ENCODE data around the gene S100A5. TPM values are rescaled to one million over a fixed set of nuclear protein-coding genes. Genes with fewer than 3 reads are reported as not detected.
"Not testable (repeated sequence)": the region's sequence is repeated elsewhere in the genome, so short reads cannot be mapped to it uniquely, and the experiment has no call there.

S100A5 gene
- polyA plus RNA-seq, 6 donors from 2014 or later: not detected

DNA sequence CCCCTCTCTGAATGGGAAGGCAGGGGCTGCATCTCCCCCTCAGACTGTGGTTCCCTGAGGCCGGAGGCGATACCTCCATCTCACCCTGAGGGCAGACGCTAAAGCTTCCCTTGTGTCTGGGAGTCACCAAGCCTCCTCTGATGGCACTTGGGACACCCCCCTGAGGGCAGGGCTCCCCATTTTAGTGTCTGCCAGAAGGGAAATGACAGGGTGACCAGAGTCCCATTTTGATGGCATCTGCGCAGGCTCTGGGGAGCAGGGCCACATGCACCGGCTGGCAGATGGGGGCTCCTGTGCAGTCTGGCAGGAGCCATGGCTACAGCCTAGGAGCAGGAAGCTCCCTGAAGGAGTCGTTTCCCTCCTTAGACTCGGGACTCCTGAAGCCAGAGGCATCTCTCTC, 23.3 kb upstream of the S100A5 start:
- ATAC-seq (ENCODE audit: low read depth in 2 of 2) (no peak), DNase-seq (no peak)
- Mint-ChIP-seq H3K27ac (no peak overlapping the region), H3K27me3 (no peaks in the 10 kb centered on the region), H3K9me3 (no peaks in the 10 kb centered on the region), H3K36me3 (no peaks in the 10 kb centered on the region), H3K4me1 (peaks cover 20 to 26% (median 24%) of the 10 kb centered on the region in 3 donors), H3K4me3 (no peak overlapping the region)

GRCh38 chr1:153563483-153563901, 22.8 kb upstream of the S100A5 start:
- no peaks in the 10 kb centered on the region for H3K9me3 Mint-ChIP-seq
- no peaks in the 10 kb centered on the region for H3K36me3 Mint-ChIP-seq
- ATAC-seq (ENCODE audit: low read depth in 2 of 2) (no peak), DNase-seq (no peak)
- H3K4me1 Mint-ChIP-seq: peaks cover 17 to 22% (median 21%) of the 10 kb centered on the region in 3 donors
- H3K27ac Mint-ChIP-seq: no peak overlapping the region
- H3K4me3 Mint-ChIP-seq: no peak overlapping the region
- no peaks in the 10 kb centered on the region for H3K27me3 Mint-ChIP-seq

- not testable (repeated sequence) for ATAC-seq (ENCODE audit: low read depth in 2 of 2); H3K27ac Mint-ChIP-seq; H3K27me3 Mint-ChIP-seq
Observed at GRCh38 chr1:153562021-153562420, 21.3 kb upstream of the S100A5 start.

DNA sequence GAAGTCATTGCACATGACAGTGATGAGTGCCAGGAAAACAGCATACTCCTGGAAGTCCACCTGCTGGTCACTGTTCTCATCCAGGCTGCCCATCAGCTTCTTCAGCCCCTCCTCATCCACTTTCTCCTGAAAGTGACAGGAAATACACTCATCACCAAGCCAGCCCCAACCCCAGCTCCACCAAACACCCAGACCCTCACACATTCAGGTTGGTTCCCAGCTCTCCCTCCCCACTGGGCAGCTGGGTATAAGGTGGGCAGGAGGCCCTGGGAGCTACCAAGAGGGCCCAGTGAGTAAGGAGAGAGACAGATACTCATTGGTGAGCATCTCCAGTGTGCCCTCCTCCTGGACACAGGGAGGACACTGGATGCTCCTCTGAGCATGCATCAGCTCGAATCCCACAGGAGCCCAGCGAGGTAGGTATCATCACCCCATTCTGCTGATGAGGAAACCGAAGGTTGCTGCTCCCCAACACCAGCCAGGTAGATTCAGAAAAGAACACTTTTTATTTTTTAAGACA, 20.8 kb upstream of the S100A5 start:
- ATAC-seq (ENCODE audit: low read depth in 2 of 2) (no peak), DNase-seq (no peak)
- Mint-ChIP-seq H3K27me3 (no peaks in the 10 kb centered on the region), H3K9me3 (no peaks in the 10 kb centered on the region), H3K4me1 (peaks cover 8 to 15% (median 9%) of the 10 kb centered on the region in 3 donors), H3K27ac (no peak overlapping the region), H3K36me3 (no peaks in the 10 kb centered on the region), H3K4me3 (no peak overlapping the region)

More at GRCh38 chr1:153562021-153562420, 21.3 kb upstream of the S100A5 start:
- not testable (repeated sequence) for H3K4me3 Mint-ChIP-seq, H3K36me3 Mint-ChIP-seq, DNase-seq, H3K9me3 Mint-ChIP-seq
- peaks cover 12 to 19% (median 13%) of the 10 kb centered on the region in 3 donors for H3K4me1 Mint-ChIP-seq

DNA sequence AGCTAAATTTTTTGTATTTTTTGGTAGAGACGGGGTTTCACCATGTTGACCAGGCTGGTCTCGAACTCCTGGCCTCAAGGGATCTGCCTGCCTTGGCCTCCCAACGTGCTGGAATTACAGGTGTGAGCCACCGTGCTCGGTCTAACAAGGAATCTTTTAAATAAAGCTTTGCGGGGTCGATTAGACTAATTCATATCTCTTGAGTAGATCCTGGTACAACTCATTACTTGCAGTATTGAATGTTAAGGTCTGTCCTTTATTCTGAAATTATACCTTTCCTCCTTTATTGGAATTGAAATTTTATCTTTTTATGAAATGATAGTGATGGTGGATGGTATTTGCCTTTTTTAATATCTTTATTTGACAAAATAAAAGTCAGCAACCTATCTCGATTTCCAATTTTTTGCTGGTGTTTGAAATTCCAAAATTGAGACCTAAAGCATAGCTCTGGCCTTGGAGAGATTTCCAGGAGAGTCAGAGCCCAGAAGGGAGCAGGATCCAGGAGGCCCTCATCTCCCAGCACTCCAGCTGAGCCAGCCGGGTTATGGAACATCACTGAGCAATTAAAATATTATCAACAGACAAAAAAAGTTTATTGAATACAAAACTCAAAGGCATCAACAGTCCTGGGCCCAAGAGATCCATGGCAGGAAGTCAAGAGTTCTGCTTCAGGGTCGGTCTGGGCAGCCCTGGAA, 20.2 kb upstream of the S100A5 start:
- peaks cover 3 to 9% (median 4%) of the 10 kb centered on the region in 3 donors for H3K4me1 Mint-ChIP-seq
- H3K4me3 Mint-ChIP-seq: no peak overlapping the region
- H3K36me3 Mint-ChIP-seq: no peaks in the 10 kb centered on the region
- no peaks in the 10 kb centered on the region for H3K27me3 Mint-ChIP-seq
- H3K27ac Mint-ChIP-seq: no peak overlapping the region
- ATAC-seq (ENCODE audit: low read depth in 2 of 2) (no peak), DNase-seq (no peak)
- no peaks in the 10 kb centered on the region for H3K9me3 Mint-ChIP-seq

DNA sequence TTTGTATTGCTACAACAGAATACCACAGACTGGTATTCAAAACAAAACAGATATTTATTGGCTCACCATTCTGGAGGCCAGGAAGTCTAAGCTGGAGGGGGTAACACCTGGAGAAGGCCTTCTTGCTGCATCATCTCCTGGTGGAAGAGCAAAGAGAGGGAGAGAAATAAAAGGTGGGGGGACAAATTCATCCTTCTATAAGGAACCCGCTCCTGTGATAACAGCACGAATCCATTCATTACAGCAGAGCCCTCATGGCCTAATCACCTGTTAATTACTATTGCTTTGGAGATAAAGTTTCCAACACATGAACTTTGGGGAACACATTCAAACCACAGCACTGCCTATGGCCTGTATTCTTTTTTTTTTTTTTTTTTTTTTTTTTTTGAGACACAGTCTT, 19.5 kb upstream of the S100A5 start:
- no peaks in the 10 kb centered on the region for H3K9me3 Mint-ChIP-seq
- ATAC-seq (ENCODE audit: low read depth in 2 of 2) (no peak), DNase-seq (no peak)
- H3K27me3 Mint-ChIP-seq: no peaks in the 10 kb centered on the region
- H3K27ac Mint-ChIP-seq: no peak overlapping the region
- H3K36me3 Mint-ChIP-seq: no peaks in the 10 kb centered on the region
- H3K4me1 Mint-ChIP-seq: peaks cover 0 to 2% (median 0%) of the 10 kb centered on the region in 3 donors
- H3K4me3 Mint-ChIP-seq: no peak overlapping the region

DNA sequence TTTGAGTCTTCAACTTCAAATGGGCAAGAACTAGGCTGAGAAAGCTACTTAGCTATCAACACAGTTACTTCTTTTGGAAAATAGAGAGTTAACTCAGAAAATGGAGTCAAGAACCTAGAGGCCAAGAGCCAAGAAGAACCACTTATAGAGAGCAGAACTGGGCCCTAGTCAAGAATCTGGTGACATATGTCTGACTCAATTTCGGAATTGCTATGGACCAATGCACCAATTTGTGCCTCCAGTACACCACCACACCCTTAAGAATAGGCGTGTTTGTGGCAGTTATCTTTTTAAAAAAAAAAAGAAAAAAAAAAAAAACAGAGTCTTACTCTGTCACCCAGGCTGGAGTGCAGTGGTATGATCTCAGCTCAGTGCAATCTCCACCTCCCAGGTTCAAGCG, 17.1 kb upstream of the S100A5 start:
- Mint-ChIP-seq H3K27me3 (peaks cover 0 to 3% (median 0%) of the 10 kb centered on the region in 3 donors), H3K27ac (no peak overlapping the region), H3K9me3 (no peaks in the 10 kb centered on the region), H3K4me3 (no peak overlapping the region), H3K36me3 (no peaks in the 10 kb centered on the region), H3K4me1 (peaks cover 0 to 4% (median 0%) of the 10 kb centered on the region in 3 donors)
- no peak for ATAC-seq (ENCODE audit: low read depth in 2 of 2)
- DNase-seq: no peak

DNA sequence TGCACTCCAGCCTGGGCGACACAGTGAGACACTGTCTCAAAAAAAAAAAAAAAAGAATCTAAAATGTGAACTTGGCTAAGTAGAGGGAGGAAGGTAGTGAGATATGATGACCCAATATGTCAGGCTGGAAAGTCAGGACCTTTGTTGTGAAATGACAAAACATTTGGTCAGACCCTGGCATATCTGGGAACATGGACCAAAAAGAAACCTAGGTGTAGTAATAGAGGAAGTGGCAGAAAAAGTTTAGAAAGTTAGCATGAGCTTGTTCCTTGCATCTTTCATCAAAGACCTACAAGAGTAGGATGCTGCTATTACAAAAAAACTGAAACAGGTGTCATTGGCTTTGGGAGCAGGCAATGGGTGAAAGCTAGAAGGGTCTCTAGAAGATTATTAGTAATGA, 15.6 kb upstream of the S100A5 start:
- Mint-ChIP-seq H3K27me3 (peaks cover 0 to 3% (median 0%) of the 10 kb centered on the region in 3 donors), H3K4me1 (peaks cover 0 to 4% (median under 1%) of the 10 kb centered on the region in 3 donors), H3K27ac (peak overlapping the region in 2 of 6 donors; percentile 43 to 44), H3K9me3 (no peaks in the 10 kb centered on the region), H3K4me3 (no peak overlapping the region), H3K36me3 (no peaks in the 10 kb centered on the region)
- ATAC-seq (ENCODE audit: low read depth in 2 of 2) (no peak), DNase-seq (no peak)

DNA sequence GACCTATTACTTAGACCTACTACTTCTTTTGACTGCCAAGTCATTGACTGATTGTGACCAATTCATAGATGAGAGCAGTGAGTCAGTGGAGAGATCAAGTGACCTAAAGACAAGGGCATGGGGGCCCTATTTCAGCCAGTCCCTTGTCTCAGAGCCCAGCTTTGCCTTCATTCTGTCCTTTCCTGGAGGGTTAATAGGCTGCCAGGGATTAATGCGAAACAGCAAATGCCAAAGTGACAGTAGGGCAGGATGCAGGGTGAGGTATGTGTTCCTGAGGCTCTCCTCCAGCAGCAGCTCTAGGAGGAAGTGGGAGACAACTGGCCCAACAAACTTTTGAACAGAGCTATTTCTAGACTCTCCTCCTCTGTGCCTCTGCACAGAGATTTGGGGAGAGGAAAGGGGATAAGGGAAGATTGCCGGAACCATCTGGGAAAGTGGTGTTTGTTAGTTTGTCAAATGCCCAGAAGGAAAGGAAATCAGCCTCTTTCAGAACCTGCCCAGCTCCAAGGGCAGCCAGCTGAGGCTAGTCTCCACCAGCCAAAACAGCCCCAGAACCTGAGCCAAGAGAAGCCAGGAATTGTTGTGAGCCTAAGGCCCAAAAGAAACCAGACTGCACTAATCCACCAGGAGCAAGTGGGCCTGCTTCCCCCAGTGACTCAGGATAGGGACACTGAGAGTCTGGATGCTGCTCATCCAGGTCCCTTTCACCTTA, 13.3 kb upstream of the S100A5 start:
- H3K9me3 Mint-ChIP-seq: no peaks in the 10 kb centered on the region
- no peaks in the 10 kb centered on the region for H3K36me3 Mint-ChIP-seq
- peaks cover 0 to 8% (median 4%) of the 10 kb centered on the region in 3 donors for H3K4me1 Mint-ChIP-seq
- DNase-seq (no peak), ATAC-seq (ENCODE audit: low read depth in 2 of 2) (no peak)
- no peak overlapping the region for H3K27ac Mint-ChIP-seq
- H3K4me3 Mint-ChIP-seq: no peak overlapping the region
- H3K27me3 Mint-ChIP-seq: peaks cover 3 to 13% (median 13%) of the 10 kb centered on the region in 3 donors

DNA sequence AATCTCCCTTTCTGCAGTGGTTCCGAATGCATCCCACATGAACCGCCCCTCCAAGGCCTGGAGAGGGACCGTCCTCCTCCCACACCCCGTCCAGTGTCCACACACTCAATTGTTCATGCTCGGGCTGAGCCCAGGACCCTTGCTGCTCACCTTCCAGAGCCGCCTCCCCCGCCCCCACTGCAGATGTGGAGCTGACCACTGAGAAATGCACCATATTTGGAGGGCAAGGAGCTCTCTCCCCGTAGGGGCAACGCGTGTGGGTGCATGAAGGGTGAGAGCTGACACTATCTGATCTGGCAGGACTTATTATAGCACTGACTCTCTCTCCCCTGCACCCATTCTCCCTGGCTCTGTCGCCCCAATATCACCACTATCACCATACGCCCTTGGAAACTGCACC, 12.4 kb upstream of the S100A5 start:
- DNase-seq (no peak), ATAC-seq (ENCODE audit: low read depth in 2 of 2) (no peak)
- peaks cover 0 to 14% (median 4%) of the 10 kb centered on the region in 3 donors for H3K4me1 Mint-ChIP-seq
- H3K27ac Mint-ChIP-seq: peak overlapping the region in 2 of 6 donors; percentile 49 to 69
- peaks cover 3 to 13% (median 13%) of the 10 kb centered on the region in 3 donors for H3K27me3 Mint-ChIP-seq
- H3K4me3 Mint-ChIP-seq: no peak overlapping the region
- H3K36me3 Mint-ChIP-seq: no peaks in the 10 kb centered on the region
- H3K9me3 Mint-ChIP-seq: no peaks in the 10 kb centered on the region

GRCh38 chr1:153552335-153552734, 11.6 kb upstream of the S100A5 start:
- no peak overlapping the region for H3K27ac Mint-ChIP-seq
- H3K27me3 Mint-ChIP-seq: peaks cover 3 to 13% (median 13%) of the 10 kb centered on the region in 3 donors
- DNase-seq (no peak), ATAC-seq (ENCODE audit: low read depth in 2 of 2) (no peak)
- H3K4me3 Mint-ChIP-seq: no peak overlapping the region
- H3K36me3 Mint-ChIP-seq: no peaks in the 10 kb centered on the region
- H3K9me3 Mint-ChIP-seq: no peaks in the 10 kb centered on the region
- peaks cover 0 to 17% (median 4%) of the 10 kb centered on the region in 3 donors for H3K4me1 Mint-ChIP-seq

GRCh38 chr1:153550827-153551500, 10.2 kb upstream of the S100A5 start:
- H3K27me3 Mint-ChIP-seq: peaks cover 3 to 13% (median 13%) of the 10 kb centered on the region in 3 donors
- no peaks in the 10 kb centered on the region for H3K9me3 Mint-ChIP-seq
- DNase-seq (no peak), ATAC-seq (ENCODE audit: low read depth in 2 of 2) (no peak)
- no peaks in the 10 kb centered on the region for H3K36me3 Mint-ChIP-seq
- H3K4me3 Mint-ChIP-seq: no peak overlapping the region
- peaks cover 8 to 25% (median 10%) of the 10 kb centered on the region in 3 donors for H3K4me1 Mint-ChIP-seq
- H3K27ac Mint-ChIP-seq: peak overlapping the region in 2 of 6 donors; percentile 4 to 11

GRCh38 chr1:153550398-153550758, 9.6 kb upstream of the S100A5 start:
- Mint-ChIP-seq H3K27ac (no peak overlapping the region), H3K4me1 (peaks cover 14 to 31% (median 16%) of the 10 kb centered on the region in 3 donors), H3K4me3 (no peak overlapping the region), H3K9me3 (no peaks in the 10 kb centered on the region), H3K36me3 (no peaks in the 10 kb centered on the region), H3K27me3 (peaks cover 3 to 13% (median 13%) of the 10 kb centered on the region in 3 donors)
- DNase-seq (no peak), ATAC-seq (ENCODE audit: low read depth in 2 of 2) (no peak)

Data from naive B cell (primary cell).